ENCODE results near the gene COX20. TPM values are rescaled to one million over a fixed set of nuclear protein-coding genes. Genes with fewer than 3 reads are reported as not detected.

The COX20 gene
- total and polyA plus RNA-seq, 2 of the 4 experiments (the other 2 are of a cell fraction) = 13.3 to 27.0 TPM

DNA sequence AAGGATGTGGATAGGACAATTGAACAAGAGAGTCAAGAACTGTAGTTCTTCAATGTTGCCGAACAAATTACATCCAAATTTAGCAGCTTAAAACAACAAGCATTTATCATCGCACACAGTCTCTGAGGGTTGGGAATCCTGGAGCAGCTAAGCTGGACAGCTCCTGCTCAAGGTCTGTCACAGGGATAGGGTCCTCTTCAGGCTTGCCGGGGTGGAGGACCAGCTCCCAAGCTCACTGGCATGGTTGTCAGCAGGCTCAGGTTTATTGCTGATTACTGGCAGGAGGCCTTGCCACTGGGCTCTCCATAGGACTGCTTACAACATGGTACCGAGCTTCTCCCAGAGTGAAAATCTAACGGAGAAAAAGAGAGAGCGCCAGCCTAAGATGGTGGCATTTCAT lies 22.1 kb upstream of the COX20 start:
- 71% methylated on average over 1 of the region's 6 CpGs; no CpG with 5 or more reads in 1 of the 2 experiments for WGBS, 2 experiments (ENCODE audit: extremely low coverage in 2 of 2, insufficient read length in 1 of 2)
- no peak overlapping the region for H3K23ac ChIP-seq (ENCODE audit: low read depth, low read length)
- ATAC-seq (ENCODE audit: low read depth) (no peak), DNase-seq (no peak)
- no peak overlapping the region for H2BK120ac ChIP-seq (ENCODE audit: low read depth, low read length)
- no peak overlapping the region for H3K9ac ChIP-seq (ENCODE audit: low read depth, low read length)
- no peaks in the 10 kb centered on the region for H3K9me1 ChIP-seq (ENCODE audit: insufficient read depth, low read length)
- ChIA-PET CTCF (interaction anchor here (0.8 kb wide), 1 partner anchor 210 kb away, joined by 3 read pairs; no protein-coding TSS in a partner anchor), POLR2A (ENCODE audit: unreplicated experiment) (no interaction called here)
- H2AK5ac ChIP-seq (ENCODE audit: low read depth, low read length) = no peak overlapping the region
- H3K9me3 ChIP-seq (ENCODE audit: control insufficient read depth, insufficient read depth, low read length) = no peaks in the 10 kb centered on the region
- H2BK15ac ChIP-seq (ENCODE audit: low read depth, low read length) = no peak overlapping the region
- no peak overlapping the region for H3K4me2 ChIP-seq (ENCODE audit: low read depth, low read length)
- no peak overlapping the region for H2BK5ac ChIP-seq (ENCODE audit: low read depth, low read length, poor library complexity, severe bottlenecking)
- H2BK20ac ChIP-seq (ENCODE audit: low read depth, low read length) = no peak overlapping the region
- H3K79me1 ChIP-seq (ENCODE audit: low read depth in 1 of 2, low read length in 2 of 2) = no peaks in the 10 kb centered on the region
- no peaks in the 10 kb centered on the region; the same call in 1 of the 2 replicates for H3K27me3 ChIP-seq (ENCODE audit: control insufficient read depth, insufficient read depth, low read length)
- H4K20me1 ChIP-seq (ENCODE audit: insufficient read depth, low read length) = no peaks in the 10 kb centered on the region
- intact Hi-C loops (cut with micrococcal nuclease) = no loop called here
- H2AFZ ChIP-seq (replicated peaks; ENCODE audit: low read length, poor library complexity) = no peak overlapping the region
- H3K56ac ChIP-seq (ENCODE audit: extremely low read depth, insufficient read depth, low read length) = no peak overlapping the region
- H3K4me3 ChIP-seq (ENCODE audit: insufficient read depth, low read depth, low read length) = no peak overlapping the region
- no peak overlapping the region for H4K8ac ChIP-seq (ENCODE audit: low read depth in 2 of 2, low read length in 2 of 2)
- no peak overlapping the region for H3K27ac ChIP-seq (ENCODE audit: insufficient read depth, low read length)
- no peak overlapping the region for H2AK9ac ChIP-seq (replicated peaks; ENCODE audit: low read depth, low read length, poor library complexity)
- TF ChIP-seq CEBPB (IDR thresholded peaks at IDR 0.05; ENCODE audit: low read depth, low read length) = no peak
- TF ChIP-seq MAFK (IDR thresholded peaks at IDR 0.05; ENCODE audit: low read depth, low read length) = no peak
- TF ChIP-seq SMC3 (IDR thresholded peaks at IDR 0.05; ENCODE audit: low read depth, low read length) = no peak
- TF ChIP-seq, protein P1, sequence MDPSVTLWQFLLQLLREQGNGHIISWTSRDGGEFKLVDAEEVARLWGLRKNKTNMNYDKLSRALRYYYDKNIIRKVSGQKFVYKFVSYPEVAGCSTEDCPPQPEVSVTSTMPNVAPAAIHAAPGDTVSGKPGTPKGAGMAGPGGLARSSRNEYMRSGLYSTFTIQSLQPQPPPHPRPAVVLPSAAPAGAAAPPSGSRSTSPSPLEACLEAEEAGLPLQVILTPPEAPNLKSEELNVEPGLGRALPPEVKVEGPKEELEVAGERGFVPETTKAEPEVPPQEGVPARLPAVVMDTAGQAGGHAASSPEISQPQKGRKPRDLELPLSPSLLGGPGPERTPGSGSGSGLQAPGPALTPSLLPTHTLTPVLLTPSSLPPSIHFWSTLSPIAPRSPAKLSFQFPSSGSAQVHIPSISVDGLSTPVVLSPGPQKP (IDR thresholded peaks at IDR 0.05; ENCODE audit: borderline replicate concordance, low read depth, low read length) = no peak
- TF ChIP-seq BHLHE40 (IDR thresholded peaks at IDR 0.05; ENCODE audit: low read depth, low read length) = no peak
- no peak for TF ChIP-seq MXI1 (IDR thresholded peaks at IDR 0.05; ENCODE audit: borderline replicate concordance, low read depth, low read length)
- TF ChIP-seq NFE2L2 (IDR thresholded peaks at IDR 0.05; ENCODE audit: low read depth, low read length) = no peak
- TF ChIP-seq RAD21 (IDR thresholded peaks at IDR 0.05; ENCODE audit: low read length) = no peak
- no peak for TF ChIP-seq MAZ (IDR thresholded peaks at IDR 0.05; ENCODE audit: borderline replicate concordance, low read depth, low read length)
- TF ChIP-seq, protein P2, sequence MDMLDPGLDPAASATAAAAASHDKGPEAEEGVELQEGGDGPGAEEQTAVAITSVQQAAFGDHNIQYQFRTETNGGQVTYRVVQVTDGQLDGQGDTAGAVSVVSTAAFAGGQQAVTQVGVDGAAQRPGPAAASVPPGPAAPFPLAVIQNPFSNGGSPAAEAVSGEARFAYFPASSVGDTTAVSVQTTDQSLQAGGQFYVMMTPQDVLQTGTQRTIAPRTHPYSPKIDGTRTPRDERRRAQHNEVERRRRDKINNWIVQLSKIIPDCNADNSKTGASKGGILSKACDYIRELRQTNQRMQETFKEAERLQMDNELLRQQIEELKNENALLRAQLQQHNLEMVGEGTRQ (IDR thresholded peaks at IDR 0.05; ENCODE audit: low read depth, low read length) = no peak
- in situ Hi-C loops (cut with MboI; ENCODE audit: low sequenced_read_pairs) = no loop called here
- no TSS peak for BruUV-seq (replicated peaks)
- H3K36me3 ChIP-seq (ENCODE audit: control insufficient read depth, insufficient read depth, low read length) = no peaks in the 10 kb centered on the region
- H4K5ac ChIP-seq (ENCODE audit: low read depth, low read length) = no peak overlapping the region
- H4K91ac ChIP-seq (ENCODE audit: insufficient read depth, low read depth, low read length) = no peak overlapping the region
- no peaks in the 10 kb centered on the region for H3K4me1 ChIP-seq (ENCODE audit: control insufficient read depth, insufficient read depth, low read length)
- dilution Hi-C loops (cut with HindIII; ENCODE audit: low sequenced_read_pairs, unreplicated experiment) = no loop called here
- no peak overlapping the region for H3K4ac ChIP-seq (ENCODE audit: low read depth, low read length)
- no peak overlapping the region for H3K18ac ChIP-seq (ENCODE audit: low read depth, low read length)
- H3K14ac ChIP-seq (replicated peaks; ENCODE audit: low read depth, low read length) = no peak overlapping the region

All from IMR-90 (cell line).